Kidney glomerular epithelial cell (primary cell): ENCODE results near the gene ACCSL.

Experiments
- DNase-seq: peaks from one replicate; lab custom pipeline; 2025; lab: John Stamatoyannopoulos, UW

Gene ACCSL

DNA sequence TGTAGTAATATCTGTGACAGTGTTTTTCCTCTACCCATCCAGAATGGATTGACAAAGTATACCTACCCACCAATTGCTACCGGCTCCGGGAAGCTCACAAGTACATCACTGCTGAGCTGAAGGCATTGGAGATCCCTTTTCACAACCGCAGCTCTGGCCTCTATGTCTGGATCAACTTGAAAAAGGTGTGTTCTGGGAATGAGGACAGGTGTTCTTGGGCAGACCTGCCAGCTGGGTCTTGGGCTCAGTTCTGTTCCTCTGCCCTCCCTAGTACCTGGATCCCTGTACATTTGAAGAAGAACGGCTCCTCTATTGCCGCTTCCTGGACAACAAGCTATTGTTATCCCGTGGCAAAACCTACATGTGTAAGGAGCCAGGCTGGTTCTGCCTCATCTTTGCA lies 10.5 kb downstream of the ACCSL start:
- no peak for DNase-seq

DNA sequence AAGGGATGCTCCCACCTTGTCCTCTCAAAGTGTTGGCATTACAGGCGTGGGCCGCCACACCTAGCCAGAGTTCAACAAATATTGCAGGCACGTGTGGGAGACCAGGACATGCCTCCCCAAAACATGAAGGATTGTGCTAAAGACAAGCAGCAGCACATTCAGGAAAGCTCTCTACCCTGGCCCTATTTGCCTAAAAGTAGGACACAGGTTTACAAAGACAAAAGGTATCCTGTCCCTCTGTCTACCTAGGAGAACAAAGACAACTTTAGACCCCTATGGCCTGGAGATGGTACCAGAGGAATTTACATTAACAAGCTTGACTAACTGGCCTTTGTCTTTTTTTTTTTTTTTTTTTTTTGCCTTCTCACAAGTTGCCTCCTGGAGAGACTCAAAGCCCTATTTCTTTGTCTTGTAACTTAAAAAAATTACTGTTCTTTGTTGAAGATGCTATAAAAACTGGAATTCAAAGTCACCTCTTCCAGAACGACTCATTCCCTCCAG lies 17.4 kb downstream of the ACCSL start:
- DNase-seq, result no peak

DNA sequence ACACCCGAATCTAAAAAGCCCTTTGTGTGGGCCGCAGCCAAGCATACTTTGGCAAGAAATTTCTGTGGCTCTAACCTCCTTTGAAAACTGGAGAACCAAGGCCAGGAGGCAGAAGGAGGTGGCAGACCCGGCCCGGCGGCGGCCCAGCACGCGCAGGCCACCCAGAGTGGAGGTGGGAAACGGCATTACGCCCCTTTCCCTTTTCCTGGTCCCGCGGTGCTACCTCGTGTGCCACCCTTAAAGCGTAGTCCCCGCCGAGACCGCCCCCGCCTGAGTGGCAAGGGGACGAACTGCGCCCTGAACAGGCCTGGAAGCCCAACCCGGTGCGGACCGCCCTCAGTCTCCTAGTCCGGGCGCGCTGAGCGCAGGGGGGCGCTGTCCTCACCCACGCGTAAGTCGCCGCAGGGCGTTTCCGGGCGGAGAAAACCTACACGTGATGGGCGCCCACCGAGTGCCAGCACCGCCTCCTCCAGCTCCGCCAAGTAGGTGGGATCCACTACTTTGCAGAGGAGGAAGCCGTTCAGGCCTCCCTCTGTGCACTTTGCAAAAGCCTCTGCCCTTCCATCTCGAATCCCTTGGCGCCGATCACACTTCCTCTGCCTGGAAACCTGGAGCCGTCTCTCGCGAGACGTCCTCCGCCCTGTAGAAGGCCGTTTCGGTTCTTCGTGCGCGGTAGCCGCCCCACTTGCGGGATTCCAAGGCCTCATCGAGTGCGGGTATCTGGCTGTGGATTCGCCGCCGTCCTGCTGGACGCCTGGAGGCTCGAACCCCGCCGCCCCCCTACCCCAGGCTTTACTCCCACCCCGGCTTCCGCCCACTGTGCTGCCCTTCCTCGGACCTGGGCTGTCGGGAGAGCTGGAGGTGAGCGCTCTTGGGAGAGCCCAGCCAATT lies 18.3 kb downstream of the ACCSL start, which contains the start of gene ACCS:
Gene ACCS (plus strand): TSS at position 430 of the 891 bp plus-strand sequence. CDS start 1,358 bp downstream, outside the sequence.
- DNase-seq, result peak; percentile 70

DNA sequence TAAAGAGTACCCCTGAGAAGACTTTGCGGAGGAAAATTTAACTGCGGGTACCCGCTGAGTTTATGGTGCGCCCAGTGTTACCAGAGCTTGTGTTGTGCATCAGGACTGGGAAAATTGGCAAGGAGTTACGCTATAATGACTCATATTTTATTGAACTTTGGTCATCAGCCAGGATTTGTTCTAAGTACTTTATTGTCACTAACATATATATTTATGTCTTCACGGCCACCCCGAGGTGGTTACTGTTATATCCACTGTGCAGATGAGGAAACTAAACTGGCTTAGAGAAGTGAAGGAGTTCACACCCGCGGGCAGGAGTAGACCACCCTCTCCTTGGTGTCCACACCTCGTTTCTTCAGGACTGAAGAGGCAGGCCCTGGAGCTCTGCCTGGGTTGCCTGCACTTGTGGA lies 19.0 kb downstream of the ACCSL start:
- no peak for DNase-seq

DNA sequence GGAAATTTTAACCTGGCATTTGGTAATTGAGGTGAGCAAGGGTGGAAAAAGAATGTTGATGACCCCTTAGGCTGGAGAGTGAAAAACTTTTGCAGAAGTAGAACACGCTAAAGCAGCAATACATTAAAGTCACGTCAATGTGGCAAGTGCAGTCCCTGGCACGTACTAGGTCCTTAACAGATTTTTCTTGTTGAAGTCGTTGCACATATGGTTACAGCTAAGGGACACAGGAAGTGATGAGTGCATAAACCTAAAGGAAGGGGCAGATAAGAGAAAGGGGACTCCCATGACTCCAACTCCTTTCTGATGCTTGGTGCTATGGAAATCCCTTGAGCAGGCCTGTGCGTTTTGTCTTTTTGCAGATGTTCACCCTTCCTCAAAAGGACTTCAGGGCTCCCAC lies 19.5 kb downstream of the ACCSL start:
- no peak for DNase-seq

DNA sequence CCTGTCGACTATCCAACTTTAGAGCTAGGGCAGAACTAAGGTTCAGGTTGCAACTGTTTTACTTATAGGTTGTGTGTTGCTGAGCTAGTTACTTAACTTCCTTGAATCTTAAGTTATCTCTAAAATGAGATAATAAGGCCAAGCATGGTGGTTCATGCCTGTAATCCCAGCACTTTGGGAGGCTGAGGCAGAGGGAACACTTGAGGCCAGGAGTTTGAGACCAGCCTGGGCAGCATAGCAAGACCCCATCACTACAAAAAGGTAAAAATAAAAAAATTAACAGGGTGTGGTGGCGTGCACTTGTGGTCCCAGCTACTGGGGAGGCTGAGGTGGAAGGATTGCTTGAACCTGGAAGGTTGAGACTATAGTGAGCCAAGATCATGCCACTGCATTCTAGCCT lies 20.4 kb downstream of the ACCSL start:
- DNase-seq, result no peak

DNA sequence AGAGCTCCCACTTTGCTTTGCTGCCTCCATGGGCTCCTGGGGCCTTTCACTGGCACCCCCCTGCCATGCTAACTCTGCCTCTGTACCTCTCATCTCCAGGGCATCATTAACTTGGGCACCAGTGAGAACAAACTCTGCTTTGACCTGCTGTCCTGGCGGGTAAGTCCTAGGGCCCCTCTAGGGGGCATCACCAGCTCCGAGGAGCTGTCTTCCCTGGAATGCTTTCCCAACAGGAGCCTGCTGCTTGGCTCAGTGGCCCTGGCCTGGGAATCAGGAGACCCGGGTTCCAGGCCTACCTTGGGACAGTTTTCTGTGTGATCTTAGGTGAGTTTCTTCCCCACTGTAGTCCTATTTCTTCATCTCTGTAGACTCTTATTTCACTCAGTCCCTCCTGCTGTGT lies 23.4 kb downstream of the ACCSL start:
- DNase-seq, result no peak

DNA sequence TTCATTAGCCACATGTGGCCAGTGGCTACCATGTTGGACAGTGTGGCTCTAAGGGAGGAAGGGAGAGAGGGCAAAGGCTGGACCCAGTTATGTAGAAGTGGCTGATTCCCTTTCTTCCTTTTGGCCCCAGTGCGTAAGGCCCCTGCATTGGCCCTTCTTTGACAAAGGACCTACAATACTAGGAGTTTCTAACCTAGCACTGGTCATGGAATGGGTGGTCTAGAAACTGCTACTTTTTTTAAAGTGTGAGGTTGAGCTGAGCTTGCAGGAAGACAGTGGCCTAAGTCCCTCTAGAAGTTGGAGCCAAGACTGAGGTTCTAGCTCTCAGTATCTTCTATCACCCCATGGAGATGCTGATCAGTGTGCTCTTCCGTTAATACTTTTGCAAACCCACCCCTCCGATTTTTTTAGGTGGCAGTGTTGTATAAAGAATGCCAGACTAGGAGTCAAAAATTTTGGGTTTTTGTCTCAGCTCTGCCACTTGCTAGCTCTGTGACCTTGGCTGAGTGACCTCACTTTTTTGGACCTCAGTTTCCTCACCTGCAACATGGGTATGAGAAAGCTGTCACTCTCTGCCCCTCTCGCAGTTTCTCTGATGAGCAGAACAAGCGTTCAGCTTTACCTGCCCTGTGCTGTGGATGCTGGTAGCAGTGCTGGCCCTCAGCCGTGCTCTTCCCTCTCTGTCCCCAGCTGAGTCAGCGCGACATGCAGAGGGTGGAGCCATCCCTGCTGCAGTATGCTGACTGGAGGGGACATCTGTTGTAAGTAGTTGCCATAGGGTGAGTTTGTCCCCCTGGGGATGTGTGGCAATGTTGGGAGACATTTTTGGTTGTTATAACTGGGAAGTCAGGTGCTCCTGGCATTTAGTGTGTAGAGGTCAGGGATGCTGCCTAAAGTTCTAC lies 25.2 kb downstream of the ACCSL start:
- DNase-seq, result no peak

DNA sequence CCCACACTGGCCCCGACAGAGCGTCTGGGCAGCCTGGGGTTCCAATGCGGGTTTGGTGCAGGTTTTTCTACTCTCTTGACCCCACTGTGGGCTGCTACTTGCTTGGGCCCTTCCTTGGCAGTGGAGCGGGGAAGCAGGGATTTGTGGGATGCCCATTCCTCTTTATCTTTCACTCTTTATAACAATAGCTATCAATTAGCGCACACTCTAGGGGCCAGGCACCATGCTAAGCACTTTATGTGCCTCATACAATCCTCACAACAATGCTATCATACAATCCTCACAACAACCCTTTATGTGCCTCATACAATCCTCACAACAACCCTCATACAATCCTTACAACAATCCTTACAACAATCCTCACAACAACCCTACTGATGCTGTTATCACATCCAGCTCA lies 31.0 kb downstream of the ACCSL start:
- DNase-seq, result no peak

DNA sequence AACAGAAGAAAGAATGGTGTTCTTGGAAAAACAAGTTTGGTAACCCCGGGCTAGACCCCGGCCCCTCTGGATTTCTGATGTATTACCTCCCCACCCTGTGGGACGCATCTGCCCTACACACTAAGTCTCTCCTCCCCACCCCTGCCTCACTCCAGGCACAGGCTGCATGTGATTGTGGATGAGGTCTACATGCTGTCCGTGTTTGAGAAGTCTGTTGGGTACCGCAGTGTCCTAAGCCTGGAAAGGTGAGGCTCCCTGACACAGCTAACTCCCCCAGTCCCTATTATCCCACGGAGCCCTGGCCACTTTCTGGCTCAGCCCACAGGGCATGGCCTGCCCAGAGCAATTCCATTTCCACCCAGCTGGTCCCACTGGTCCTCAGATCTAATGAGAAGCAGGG lies 31.6 kb downstream of the ACCSL start:
- no peak for DNase-seq

DNA sequence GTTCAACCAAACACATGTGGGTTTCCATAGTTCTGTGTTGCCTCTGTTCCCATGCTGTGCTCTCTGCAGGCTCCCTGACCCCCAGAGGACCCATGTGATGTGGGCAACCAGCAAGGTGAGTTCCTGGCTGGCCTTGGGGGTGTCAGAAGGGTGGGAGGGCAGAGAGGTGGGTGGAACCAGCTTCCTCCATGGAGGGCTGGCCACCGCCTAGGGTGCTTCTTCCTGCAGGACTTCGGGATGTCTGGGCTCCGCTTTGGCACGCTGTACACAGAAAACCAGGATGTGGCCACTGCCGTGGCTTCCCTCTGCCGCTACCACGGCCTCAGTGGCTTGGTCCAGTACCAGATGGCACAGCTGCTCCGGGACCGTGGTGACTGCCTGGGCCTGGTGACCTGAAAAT lies 33.2 kb downstream of the ACCSL start:
- no peak for DNase-seq

DNA sequence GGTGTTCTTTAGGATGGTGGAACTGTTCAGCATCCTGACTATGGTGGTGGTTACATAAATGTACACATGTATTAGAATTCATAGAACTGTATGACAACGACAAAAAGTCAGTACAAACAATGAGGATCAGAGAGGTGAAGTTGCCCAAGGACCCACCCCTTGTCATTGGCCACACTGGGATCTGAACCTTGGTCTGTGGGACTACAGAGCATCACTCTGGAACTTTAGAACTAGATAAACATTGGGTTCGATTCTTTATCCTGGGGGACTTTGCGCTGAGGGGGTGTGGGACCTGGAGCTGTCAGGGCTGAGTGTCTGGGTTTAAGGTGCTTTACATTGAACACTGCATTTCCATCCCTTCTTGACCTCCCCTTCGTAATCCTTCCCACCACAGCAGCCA lies 34.9 kb downstream of the ACCSL start:
- DNase-seq, result no peak

DNA sequence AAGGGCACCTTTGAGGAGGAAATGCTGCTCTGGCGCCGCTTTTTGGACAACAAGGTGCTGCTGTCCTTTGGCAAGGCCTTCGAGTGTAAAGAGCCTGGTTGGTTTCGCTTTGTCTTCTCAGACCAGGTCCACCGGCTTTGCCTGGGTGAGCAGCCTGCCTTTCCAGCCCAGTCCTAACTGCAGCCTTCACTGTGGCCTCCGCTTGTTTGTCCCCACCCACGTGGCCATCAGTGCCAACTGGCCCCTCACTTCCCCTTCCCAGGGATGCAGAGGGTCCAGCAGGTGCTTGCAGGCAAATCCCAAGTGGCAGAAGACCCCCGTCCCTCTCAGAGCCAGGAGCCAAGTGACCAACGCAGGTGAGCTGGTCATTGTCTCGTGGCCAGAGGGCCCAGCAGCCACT lies 35.7 kb downstream of the ACCSL start:
- DNase-seq, result no peak

DNA sequence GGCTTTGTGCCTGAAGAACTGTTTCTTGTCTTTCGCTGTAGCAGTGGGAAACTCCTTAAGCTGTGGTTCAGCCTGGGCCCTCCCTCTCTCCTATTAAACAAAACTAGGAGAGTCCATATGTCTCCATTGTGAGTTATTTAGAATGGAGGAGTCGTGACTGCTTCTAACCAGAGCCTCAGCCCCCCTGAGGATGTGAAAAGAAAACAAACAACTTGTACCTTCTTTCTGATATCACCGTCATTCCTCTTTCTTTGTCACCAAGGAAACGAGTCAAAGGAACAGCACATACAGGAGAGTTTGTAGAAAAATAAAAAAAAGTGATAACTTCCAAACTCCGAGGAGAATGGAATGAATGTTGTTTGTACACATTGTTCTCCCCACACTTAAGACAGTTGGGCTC lies 36.1 kb downstream of the ACCSL start:
- DNase-seq, result no peak

DNA sequence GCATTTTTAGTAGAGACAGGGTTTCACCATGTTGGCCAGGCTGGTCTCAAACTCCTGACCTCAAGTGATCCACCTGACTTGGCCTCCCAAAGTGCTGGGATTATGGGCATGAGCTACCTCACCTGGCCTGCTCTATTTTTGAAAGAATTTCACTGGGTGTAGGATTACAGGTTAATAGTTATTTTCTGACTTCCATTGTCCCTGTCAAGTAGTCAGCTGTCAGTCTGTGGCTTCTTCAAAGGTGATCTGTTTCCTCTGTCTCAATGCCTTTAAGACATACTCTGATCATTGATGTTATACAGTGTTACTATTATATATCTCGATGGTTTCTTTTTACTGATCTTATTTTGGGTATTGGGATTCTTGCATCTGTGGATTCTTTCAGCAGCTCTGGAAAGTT lies 37.5 kb downstream of the ACCSL start:
- DNase-seq, result no peak

DNA sequence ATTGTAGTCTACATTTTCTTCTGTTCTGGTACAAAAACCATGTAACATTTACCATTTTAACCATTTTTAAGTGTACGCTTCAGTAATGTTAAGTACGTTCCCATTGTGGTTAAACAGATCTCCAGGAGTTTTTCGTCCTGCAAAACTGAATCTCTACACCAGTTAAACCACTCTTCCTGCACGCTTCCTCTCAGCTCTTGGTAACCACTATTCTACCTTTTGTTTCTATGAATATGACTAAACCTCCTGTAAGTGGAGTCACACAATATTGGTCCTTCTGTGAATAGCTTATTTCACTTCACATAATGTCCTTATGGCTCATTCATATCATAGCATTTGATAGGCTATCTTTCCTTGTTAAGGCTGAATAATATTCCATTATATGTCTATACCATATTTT lies 40.6 kb downstream of the ACCSL start:
- no peak for DNase-seq

DNA sequence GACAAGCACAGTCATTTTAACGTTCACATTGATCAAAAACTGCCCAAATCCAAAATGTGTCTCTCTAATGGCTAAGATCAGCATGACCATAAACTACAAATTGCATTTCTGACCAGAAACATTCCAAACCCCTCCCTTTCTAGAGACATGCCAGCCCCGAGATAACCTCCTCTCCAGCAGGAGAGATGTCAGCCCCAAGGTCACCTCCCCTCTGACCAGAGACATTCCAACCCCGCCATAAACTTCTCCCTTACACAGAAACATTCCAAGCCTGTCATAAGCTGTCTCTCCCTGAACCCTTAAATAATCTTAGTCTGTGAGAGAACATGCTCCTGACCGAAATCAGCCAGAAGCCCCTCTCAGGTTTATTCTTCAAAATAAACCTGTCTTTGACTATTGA lies 41.1 kb downstream of the ACCSL start:
- DNase-seq, result no peak

DNA sequence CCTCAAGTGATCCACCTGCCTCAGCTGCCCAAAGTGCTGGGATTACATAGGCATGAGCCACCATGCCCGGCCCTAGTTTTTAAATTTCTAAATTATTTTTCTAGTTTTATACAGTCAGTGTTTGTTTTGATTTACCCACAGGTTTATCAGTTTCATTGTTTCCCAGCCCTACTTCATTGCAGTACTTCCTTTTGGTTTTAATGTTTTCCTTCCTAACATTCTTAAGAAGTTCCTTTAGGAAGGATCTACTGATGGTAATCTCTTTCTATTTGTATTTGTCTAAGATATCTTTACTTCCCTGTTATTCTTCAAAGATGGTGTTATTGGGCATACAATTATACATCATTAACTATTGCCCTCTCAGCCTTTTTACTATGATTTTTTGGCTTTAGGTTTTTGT lies 42.8 kb downstream of the ACCSL start:
- no peak for DNase-seq

DNA sequence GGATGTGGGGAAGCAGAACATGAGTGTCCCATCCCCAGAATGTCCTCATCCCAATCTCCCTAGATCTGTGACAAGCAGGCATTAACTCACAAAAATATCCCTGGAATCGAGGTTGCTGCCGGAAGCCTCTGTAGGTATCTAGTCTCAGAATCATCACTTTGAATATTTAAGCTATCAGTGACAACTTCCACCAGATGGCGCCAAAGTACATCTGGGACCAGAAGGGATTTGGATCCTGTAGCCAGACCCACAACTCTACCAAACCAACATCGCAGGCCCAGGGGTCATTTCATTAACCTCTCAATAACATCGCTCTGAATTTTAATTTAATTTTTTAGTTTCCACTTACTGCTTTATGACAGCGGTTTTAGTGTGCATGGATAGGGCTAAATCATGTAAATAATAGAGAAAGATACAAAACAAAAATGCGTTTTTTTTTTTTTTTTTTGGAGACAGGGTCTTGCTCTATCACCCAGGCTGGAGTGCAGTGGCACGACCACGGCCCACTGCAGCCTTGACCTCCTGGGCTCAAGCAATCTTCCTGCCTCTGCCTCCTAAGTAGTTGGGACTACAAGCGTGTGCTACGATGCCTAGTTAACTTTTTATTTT lies 46.6 kb downstream of the ACCSL start:
- peak; percentile 84 for DNase-seq

DNA sequence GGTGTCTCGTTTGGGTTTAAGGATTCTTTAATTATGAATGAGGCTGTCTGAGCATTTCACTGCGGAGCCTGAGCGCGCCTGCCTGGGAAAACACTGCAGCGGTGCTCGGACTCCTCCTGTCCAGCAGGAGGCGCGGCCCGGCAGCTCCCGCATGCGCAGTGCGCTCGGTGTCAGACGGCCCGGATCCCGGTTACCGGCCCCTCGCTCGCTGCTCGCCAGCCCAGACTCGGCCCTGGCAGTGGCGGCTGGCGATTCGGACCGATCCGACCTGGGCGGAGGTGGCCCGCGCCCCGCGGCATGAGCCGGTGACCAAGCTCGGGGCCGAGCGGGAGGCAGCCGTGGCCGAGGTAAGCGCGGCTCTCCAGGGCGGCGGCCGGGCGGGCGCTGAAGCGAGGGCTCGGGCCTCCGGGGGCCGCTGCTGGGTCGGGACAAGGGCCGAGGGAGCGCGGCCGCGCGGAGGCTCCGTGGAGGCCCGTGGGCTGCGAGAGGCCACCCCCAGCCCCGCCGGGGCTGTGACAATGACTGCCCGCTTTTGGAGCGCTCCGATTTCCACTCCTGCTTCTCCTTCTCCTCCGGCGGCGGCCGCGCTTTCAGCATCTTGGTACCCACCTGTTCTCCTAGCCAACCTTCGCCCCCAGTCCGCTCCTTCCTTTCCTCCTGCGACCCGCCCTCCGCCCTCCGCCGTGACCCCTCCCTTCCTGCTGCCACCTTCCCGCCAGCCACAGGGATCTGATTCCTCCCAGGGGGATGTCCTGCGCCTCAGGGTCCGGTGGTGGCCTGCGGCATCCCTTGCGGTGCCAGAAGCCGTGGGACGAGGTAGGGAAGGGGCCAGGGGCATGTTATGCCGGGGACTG lies 48.0 kb downstream of the ACCSL start, which contains the start of gene EXT2:
Gene EXT2 (plus strand): TSS at position 173 of the 854 bp plus-strand sequence. CDS start 12,035 bp downstream, outside the sequence.
- peak; percentile 61 for DNase-seq
